ENCODE results near the gene TTL.

- TF ChIP-seq, protein P1, sequence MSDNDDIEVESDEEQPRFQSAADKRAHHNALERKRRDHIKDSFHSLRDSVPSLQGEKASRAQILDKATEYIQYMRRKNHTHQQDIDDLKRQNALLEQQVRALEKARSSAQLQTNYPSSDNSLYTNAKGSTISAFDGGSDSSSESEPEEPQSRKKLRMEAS (IDR thresholded peaks at IDR 0.05; ENCODE audit: low read depth): no peak
- TF ChIP-seq TCF12 (IDR thresholded peaks at IDR 0.05): no peak
- TF ChIP-seq, protein P2, sequence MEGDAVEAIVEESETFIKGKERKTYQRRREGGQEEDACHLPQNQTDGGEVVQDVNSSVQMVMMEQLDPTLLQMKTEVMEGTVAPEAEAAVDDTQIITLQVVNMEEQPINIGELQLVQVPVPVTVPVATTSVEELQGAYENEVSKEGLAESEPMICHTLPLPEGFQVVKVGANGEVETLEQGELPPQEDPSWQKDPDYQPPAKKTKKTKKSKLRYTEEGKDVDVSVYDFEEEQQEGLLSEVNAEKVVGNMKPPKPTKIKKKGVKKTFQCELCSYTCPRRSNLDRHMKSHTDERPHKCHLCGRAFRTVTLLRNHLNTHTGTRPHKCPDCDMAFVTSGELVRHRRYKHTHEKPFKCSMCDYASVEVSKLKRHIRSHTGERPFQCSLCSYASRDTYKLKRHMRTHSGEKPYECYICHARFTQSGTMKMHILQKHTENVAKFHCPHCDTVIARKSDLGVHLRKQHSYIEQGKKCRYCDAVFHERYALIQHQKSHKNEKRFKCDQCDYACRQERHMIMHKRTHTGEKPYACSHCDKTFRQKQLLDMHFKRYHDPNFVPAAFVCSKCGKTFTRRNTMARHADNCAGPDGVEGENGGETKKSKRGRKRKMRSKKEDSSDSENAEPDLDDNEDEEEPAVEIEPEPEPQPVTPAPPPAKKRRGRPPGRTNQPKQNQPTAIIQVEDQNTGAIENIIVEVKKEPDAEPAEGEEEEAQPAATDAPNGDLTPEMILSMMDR (IDR thresholded peaks at IDR 0.05): no peak
- TF ChIP-seq MXI1 (IDR thresholded peaks at IDR 0.05; ENCODE audit: low read depth, low read length): no peak
- TF ChIP-seq SIN3A (IDR thresholded peaks at IDR 0.05; ENCODE audit: borderline replicate concordance, low read depth, low read length): no peak
- TF ChIP-seq JUND (IDR thresholded peaks at IDR 0.05): no peak
- no peak for TF ChIP-seq USF2 (IDR thresholded peaks at IDR 0.05; ENCODE audit: borderline replicate concordance, low read depth, low read length)
These were observed 84.1 kb downstream of the TTL start for GRCh38 chr2:112566104-112566503.

All from SK-N-SH (cell line).